Ammon's horn (tissue), 1 donor: ENCODE measurements around the gene ZNF800.
A peak's percentile ranks its signal among the peaks of the same experiment; 100 is the strongest.

Source experiments
- DNase-seq: peaks from one replicate; pipeline ENCODE4 v3.0.0-alpha.2; 2016; ENCODE audit warnings: low spot score

ZNF800 gene

DNA sequence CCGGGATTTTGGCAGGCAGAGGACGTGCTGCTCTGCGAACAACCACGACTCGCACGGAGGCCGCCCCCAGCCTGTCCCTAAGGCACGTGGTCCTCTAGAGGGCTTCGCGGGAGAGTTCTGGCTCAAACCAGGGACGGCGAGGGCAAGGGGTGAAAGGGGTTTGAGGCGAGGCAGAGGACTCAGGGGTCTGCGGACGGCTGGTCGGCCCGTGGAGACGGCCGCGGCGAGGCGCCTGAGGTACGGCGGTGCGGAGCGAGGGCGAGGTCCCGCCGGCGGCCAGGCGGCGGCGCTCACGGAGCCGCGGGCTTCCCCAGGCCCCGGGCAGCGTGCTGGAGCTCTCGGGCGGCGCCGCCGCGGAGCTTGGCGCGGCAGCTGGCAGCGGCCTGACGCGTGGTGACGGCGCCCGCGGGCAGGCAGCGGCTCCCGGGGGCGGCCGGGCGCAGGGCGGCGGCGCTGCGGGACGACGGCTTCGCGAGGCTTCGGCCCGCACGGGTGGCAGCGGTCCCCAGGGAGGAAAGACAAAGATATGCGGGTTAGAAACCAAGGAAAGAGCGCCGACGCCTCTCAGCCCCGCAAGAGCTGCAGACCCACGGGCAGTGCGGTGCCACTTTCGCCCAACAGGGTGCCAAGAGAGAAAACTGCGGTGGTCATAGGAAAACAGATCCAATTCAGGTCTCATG lies 44.8 kb downstream of the ZNF800 start:
- peak; percentile 43 for DNase-seq

DNA sequence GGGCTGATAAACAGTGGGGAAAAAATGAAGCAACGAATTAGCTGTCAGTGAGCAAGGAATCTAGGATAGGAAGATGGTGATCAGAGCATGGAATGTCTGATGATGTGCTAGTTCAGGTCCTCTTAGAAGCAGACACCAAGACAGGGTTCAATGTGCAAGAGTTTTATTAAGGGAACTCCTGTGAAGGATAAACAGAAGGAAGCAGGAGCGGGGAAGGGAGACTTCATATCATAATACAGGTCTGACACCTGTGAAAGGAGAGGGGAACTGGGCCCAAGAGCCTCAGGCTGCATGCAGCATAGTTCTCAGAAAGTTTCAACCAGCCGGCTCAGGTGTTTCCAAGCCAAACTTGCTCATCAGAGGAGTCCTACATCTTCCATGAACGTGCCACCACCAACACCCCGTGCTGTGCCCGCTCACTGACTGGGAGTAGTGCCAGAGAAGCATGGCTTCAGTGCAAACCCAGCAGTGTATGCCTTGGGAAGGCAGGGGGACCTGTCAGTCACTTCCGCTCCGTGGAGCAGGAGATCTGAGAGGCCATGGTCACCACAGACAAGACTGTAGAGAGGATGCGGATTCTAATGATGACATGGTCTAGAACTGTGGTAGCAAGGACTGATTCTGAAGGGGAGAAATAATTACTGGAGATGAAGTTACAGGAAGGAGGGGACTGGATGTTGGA lies 45.8 kb downstream of the ZNF800 start:
- no peak for DNase-seq

DNA sequence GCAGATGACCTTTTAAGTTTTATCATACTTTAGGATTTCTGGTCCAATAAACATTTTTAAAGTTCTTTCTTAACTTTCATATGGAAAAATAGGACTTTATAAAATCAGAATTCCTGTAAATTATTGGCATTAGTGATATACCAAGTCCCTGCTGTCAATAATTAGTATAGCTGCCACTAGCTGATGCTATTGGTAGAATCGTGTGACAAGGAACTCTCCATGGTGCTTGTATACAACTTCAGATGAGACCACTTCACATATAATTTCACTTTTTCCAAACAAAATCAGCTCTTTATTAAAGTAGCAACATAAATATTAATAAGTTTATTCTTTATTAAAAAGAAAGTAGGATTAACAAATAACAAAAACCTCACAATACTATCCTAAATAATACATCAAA lies 49.9 kb downstream of the ZNF800 start:
- DNase-seq, result no peak

DNA sequence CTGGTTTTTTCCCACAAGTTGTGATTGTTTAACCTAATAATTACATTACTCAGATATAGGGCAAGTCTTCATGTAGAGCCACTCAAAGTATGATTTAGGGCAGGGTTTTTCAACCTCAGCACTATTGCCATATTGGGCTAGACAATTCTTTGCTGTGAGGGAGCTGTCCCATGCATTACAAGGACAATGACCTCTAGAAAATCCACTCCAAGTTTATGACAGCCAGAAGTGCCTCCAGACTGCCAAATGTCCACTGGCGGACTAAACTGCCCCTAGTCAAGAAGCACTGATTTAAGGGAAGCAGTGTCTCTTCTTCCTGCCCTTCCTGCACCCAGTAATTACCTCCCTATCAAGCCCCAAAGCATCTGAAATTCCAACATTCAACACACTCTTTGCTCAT lies 54.4 kb downstream of the ZNF800 start:
- DNase-seq, result no peak

DNA sequence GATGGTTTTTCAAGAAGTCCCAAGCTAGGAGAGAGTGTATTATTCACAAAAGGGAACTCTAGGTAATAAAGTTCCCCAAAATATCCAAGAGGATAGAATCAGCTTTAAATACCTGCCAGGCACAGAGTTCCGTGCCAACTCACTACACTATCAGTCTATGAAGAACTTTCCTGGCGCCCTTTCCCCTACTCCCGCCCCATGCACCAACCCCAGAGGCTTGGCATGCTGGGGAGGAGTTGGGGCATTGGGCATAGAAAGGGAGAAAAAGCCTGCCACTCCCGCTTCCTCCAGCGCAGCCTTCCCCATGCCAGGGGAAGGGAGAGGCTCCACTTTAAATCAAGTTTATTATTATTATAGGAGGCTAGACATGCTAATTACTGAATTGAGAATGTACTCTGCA lies 54.9 kb downstream of the ZNF800 start:
- no peak for DNase-seq

DNA sequence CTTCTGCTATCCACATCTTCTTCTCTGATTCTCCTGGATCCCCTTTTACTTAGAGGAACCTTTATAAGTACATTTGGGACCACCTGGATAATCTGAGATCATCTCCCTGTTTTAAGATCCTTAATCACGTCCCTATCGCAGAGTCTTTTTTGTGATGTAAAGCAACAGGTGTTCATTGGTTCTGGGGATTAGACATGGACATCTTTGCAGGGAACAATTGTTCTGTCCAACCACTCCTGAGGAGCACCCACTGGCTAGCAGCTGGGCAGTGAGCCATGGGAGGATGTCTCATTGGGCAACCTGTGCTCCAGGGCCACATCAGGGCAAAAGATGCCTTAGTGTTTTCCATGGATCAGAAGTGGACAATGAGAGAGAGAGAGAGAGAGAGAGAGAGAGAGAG lies 56.0 kb downstream of the ZNF800 start:
- no peak for DNase-seq

DNA sequence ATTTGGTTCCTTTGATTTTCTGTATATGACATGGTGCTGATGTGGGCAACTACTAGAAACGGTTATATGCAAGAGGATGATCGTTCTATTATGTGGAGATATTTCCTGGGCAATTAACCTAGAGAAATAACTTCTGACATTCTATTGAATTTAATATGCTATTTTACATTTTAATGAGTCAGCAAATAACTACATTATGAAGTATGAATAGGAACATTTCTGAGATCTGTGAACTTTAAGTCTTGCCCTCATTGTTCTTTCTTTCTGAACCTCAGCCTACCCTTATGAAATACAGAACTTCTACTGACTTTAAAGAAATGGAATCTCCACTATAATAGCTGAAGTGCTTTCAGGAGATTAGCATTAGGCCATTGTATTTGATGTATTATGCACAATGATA lies 59.6 kb downstream of the ZNF800 start:
- DNase-seq, result no peak

DNA sequence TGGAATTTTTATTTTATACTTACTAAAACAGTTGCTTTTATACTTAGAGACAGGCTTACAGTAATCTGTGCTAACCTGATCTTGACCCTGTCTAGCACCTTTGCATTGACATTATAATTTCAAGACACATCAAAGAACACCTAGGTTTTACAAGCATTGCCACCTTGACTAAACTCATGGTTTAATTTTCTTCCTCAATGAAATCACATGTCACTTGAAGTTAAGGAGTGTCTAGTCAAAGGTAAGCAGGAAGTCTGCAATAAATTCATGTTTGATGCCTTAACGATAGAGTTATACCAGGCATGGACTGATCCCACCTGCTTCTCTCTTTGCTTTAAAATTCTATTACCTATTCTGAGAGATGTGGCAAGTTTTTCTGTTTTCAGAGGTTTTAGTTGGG lies 62.4 kb downstream of the ZNF800 start:
- DNase-seq, result no peak

DNA sequence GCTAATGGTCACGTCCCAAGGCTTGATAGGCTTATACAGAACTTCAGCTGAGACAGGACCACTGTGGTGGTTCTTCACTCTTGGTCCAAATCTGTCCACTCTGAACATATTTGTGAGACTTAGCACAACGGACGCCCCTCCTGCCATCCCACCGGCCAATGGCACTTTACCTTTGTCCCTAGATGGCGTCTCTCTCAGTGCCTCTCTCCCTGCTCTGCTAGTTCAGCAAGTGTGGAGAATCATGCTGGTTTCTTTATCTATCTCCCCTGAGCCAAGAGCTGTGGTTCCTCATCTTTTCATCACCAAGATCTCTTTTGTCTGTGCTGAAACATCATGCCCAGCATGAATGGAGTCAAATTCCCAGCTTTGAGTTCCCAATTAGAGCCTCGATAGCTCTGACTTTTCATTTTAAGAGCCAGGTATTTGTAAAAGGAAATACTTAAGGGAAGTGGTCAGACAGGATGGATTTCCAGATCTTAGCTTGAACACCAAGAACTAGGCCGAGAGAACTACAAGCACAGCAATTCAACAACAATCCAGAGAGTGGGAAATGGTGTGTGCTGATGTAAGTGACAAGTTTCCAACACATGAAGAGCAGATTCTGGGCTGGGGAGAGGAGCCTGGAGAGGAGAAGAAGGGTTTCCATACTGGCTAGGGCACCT lies 69.5 kb downstream of the ZNF800 start:
- DNase-seq, result no peak

DNA sequence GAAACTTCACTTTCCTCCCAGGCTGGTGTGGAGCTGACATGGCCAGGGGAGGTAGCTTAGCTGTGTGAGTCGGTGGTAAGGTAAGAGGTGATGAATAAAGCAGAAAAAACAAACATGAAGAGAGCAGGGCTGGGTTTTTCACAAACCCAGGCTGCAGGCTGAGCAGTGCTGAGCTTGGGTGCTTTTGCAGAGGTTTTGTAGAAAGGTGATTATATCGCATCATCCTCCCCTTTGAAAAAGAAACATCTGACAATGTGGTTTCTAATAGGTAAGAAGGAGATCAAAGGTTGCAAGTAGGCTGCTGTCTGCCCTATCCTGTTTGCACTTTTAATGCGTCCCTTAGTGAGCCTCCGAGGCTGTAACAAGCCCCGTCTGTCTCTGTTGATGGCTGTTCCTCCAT lies 70.2 kb downstream of the ZNF800 start:
- no peak for DNase-seq

DNA sequence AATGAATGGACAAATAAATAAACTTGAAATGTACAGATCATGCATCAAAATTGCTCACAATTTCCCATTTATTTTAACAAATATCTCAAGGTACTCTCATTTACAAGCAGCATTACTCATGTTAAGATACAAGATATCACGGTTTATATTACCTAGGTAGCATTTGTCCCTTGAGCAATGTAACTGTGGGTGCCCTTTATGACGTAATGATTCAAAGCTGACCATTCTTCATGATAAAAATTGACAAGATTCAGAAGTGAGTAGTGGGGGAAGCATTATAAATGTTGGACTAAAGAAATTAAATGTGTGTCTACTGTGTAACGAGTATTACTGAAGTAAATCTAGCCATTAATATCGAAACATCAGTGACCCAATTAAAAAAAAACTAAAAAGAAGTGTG lies 71.5 kb downstream of the ZNF800 start:
- DNase-seq, result no peak
